HG02973 (cell line): Measurements from ENCODE around the gene GYPC.

Source experiments
- ATAC-seq: cut with Tn5 transposase; IDR thresholded peaks from one replicate; pipeline ENCODE4 v1.9.1; 2021; ENCODE audit warnings: moderate library complexity; ENCODE audit not compliant: unreplicated experiment

The GYPC gene

GRCh38 chr2:126729896-126730295 is 73.9 kb downstream of the GYPC start:
- no peak for ATAC-seq

GRCh38 chr2:126730655-126731054 is 74.7 kb downstream of the GYPC start:
- no peak for ATAC-seq

- no peak for ATAC-seq
Measured at GRCh38 chr2:126731353-126731752, 75.4 kb downstream of the GYPC start.

GRCh38 chr2:126732682-126733245 is 76.8 kb downstream of the GYPC start:
- no peak for ATAC-seq

- ATAC-seq: no peak
Measured at GRCh38 chr2:126733795-126734194, 77.8 kb downstream of the GYPC start.

DNA sequence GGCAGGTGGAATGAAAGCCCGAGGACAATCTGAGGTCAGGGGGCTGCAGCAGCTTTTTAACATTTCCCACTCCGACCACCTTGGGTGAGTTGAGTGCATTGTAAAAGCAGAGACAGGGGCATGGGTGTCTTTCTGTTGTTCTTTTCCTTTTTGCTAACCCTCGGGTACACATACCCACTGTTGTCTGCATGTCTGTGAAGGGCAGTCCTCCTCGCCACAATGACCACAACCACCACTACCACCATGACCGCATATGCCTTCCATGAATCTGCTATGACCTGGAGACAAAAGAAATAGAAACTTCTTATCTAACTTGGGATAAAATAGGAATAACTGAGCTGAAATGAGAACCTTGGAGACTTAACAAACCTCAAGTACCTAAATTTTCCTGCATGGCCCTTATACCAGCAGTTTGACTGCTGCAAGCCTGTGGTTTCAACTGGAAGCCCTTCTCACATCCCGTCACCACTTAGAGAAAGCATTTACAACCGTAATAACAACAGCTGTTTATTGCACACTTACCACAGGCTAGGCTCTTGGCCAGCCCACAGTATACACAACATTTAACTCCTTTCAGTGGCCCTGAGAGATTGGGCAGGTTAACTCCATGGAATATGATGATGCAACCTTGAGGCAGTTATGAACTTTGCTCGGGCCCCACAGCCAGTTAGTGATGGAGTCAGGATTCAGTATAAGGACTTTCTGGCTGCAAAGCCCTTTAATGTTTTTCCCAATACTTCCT is 80.3 kb downstream of the GYPC start:
- ATAC-seq: no peak

GRCh38 chr2:126739141-126739540 is 83.2 kb downstream of the GYPC start:
- ATAC-seq: no peak

DNA sequence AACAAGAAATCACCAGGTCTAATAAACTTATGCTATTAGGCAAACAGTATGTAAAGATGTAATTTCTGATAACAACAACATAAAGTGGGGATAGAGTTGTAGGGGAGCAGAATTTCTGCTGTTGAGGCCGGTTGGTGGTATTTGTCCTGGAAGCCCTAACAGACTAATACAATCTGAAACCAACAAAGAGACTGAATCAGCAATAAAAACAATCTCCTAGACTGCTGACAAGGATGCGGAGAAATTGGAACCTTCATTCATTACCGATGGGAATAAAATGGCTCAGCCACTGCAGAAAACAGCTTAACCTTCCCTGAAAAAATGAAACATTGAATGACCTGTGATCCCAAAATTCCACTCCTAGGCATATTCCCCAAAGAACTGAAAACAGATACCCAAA is 88.7 kb downstream of the GYPC start:
- ATAC-seq: no peak
